ENCODE data around the gene DET1. TPM values are rescaled to one million over a fixed set of nuclear protein-coding genes. Genes with fewer than 3 reads are reported as not detected.

DET1 gene
- total RNA-seq, 1 experiment from 2014 or later = 3.2 TPM

GRCh38 chr15:88467073-88467934 is 79.2 kb downstream of the DET1 start, which contains the start of the genes MRPL46 and MRPS11:
Gene MRPL46, minus strand, starts transcription at chr15:88467388. Its CDS starts 11 bp downstream, at chr15:88467377.
Gene MRPS11, plus strand, starts transcription at chr15:88467708. Its CDS starts 10 bp downstream, at chr15:88467718.
- DNase-seq (ENCODE audit: low read depth) = peak; percentile 75

- peak; percentile 14 for DNase-seq (ENCODE audit: low read depth)
Measured at GRCh38 chr15:88465633-88466224, 80.8 kb downstream of the DET1 start.

GRCh38 chr15:88463870-88464532 is 82.5 kb downstream of the DET1 start:
- no peak for DNase-seq (ENCODE audit: low read depth)

Other genes starting within 250 kb of the DET1 start
- gene MRPL46, start 79.3 kb downstream of the DET1 start, total RNA-seq (2014; rRNA removed; shearing (Covaris generic)) = 21.2 and 23.9 TPM in 2 replicates
- 19.6 and 24.2 TPM in 2 replicates for gene MRPS11, start 79.0 kb downstream of the DET1 start, total RNA-seq (2014; rRNA removed; shearing (Covaris generic))
- gene AEN, start 74.7 kb upstream of the DET1 start, total RNA-seq (2014; rRNA removed; shearing (Covaris generic)) = 13.2 and 18.3 TPM in 2 replicates
- gene ISG20, start 92.3 kb upstream of the DET1 start, total RNA-seq (2014; rRNA removed; shearing (Covaris generic)) = 7.9 and 13.3 TPM in 2 replicates